OCI-LY7 (cell line): Measurements from ENCODE around the gene TMEM115. TPM values are rescaled to one million over a fixed set of nuclear protein-coding genes. Genes with fewer than 3 reads are reported as not detected.
A peak's percentile ranks its signal among the peaks of the same experiment; 100 is the strongest.

Source experiments
- BruUV-seq: library from RNA; stranded (reverse); fragments of 400-500 nt; replicated peaks from 2 replicates; lab custom pipeline; 2021; lab: Mats Ljungman, UMichigan
- CTCF ChIA-PET: fragments of 300-600 bp; sonication (Branson Sonifier 250); formaldehyde crosslinking; loops from one replicate; lab custom pipeline; 2022; ENCODE audit warnings: antibody characterized with exemption; ENCODE audit not compliant: unreplicated experiment; lab: Charles Lee
- POLR2A ChIA-PET: fragments of 300-600 bp; sonication (Branson Sonifier 250); formaldehyde crosslinking; loops from one replicate; lab custom pipeline; 2022; ENCODE audit warnings: antibody characterized with exemption; lab: Charles Lee
- DNase-seq: peaks from one replicate; pipeline ENCODE4 v3.0.0-alpha.2; 2015; ENCODE audit warnings: low spot score
- H2AFZ ChIP-seq: fragments of 200-600 bp; sonication (generic), shearing (Covaris generic); 2 replicates; pipeline ENCODE4 v1.6.1; 2014; ENCODE audit warnings: mild to moderate bottlenecking, antibody characterized with exemption, low read length, moderate library complexity
- H3K27ac ChIP-seq: fragments of 200-600 bp; sonication (generic); 2 replicates; pipeline ENCODE4 v1.5.1; 2014; ENCODE audit warnings: mixed run types, low read depth, mild to moderate bottlenecking, moderate library complexity, low read length, inconsistent platforms; ENCODE audit not compliant: poor library complexity, severe bottlenecking
- H3K36me3 ChIP-seq: fragments of 200-600 bp; sonication (generic); 2 replicates; pipeline ENCODE4 v1.6.1; 2014; ENCODE audit warnings: mild to moderate bottlenecking, antibody characterized with exemption, low read length, moderate library complexity, mixed read lengths; ENCODE audit not compliant: insufficient read depth
- H3K4me1 ChIP-seq: fragments of 200-600 bp; sonication (generic); 2 replicates; pipeline ENCODE4 v1.5.1; 2014; ENCODE audit warnings: mild to moderate bottlenecking, low read length; ENCODE audit not compliant: insufficient read depth, poor library complexity, severe bottlenecking
- H3K4me2 ChIP-seq: fragments of 200-600 bp; sonication (generic); 2 replicates; pipeline ENCODE4 v1.6.1; 2014; ENCODE audit warnings: mild to moderate bottlenecking, low read length
- H3K4me3 ChIP-seq: fragments of 200-600 bp; sonication (generic); 2 replicates; pipeline ENCODE4 v1.5.1; 2014; ENCODE audit warnings: mild to moderate bottlenecking, low read depth, low read length; ENCODE audit not compliant: poor library complexity, severe bottlenecking
- H3K79me2 ChIP-seq: fragments of 200-600 bp; sonication (generic); 2 replicates; pipeline ENCODE4 v1.6.1; 2016; ENCODE audit warnings: low read depth, mild to moderate bottlenecking, low read length, moderate library complexity, mixed read lengths; ENCODE audit not compliant: insufficient read depth
- H3K9me2 ChIP-seq: fragments of 200-600 bp; sonication (generic); 2 replicates; pipeline ENCODE4 v1.6.1; 2016; ENCODE audit warnings: mild to moderate bottlenecking, low read length, mixed read lengths; ENCODE audit not compliant: insufficient read depth
- H3K9me3 ChIP-seq: fragments of 200-600 bp; sonication (generic); 2 replicates; pipeline ENCODE4 v1.6.1; 2014; ENCODE audit warnings: mild to moderate bottlenecking, mixed run types, low read length, mixed read lengths
- H4K20me1 ChIP-seq: fragments of 200-600 bp; sonication (generic); 2 replicates; pipeline ENCODE4 v1.6.1; 2014; ENCODE audit warnings: mild to moderate bottlenecking, antibody characterized with exemption, low read length, moderate library complexity, mixed read lengths; ENCODE audit not compliant: insufficient read depth
- CTCF ChIP-seq: fragments of 200-600 bp; sonication (generic); conservative IDR thresholded peaks from 2 replicates; pipeline ENCODE4 v1.5.1; 2014; ENCODE audit warnings: mild to moderate bottlenecking, antibody characterized with exemption, low read length, moderate library complexity, mixed read lengths
- EZH2phosphoT487 ChIP-seq: fragments of 200-600 bp; sonication (generic); IDR thresholded peaks from 2 replicates; pipeline ENCODE4 v1.6.1; 2018; ENCODE audit warnings: low read depth, borderline replicate concordance, mild to moderate bottlenecking, mixed run types, antibody characterized with exemption, low read length, moderate library complexity, mixed read lengths
- intact Hi-C: fragments of 100-400 bp; cut with micrococcal nuclease; formaldehyde crosslinking; loops from one replicate; pipeline ENCODE4 v1.10.0; 2022; ENCODE audit not compliant: unreplicated experiment
- total RNA-seq, 2 experiments: library from RNA; depleted of rRNA in 1 of 2; stranded (reverse); fragments of >200 nt in 1 of 2; shearing (Covaris generic) in 1 of 2; gene quantifications; 2 replicates each; pipeline ENCODE4 v1.2.3, GENCODE V29; 2014 to 2022

Gene TMEM115
- total RNA-seq, 2 experiments from 2014 or later = 16.2 to 18.9 TPM

- no peaks in the 10 kb centered on the region for H3K9me2 ChIP-seq
- ChIA-PET CTCF (interaction anchor here (1.1 kb wide), 1 partner anchor 12 kb away, joined by 5 read pairs; the partner anchor contains the start of genes CYB561D2 and NPRL2), POLR2A (interaction anchor here (0.5 to 3.2 kb wide), 6 partner anchors 11 to 1204 kb away, joined by 3 to 28 read pairs (median 8); partner anchors contain the start of genes CYB561D2, GNAI2, IFRD2 and NPRL2)
- no peaks in the 10 kb centered on the region for H3K9me3 ChIP-seq
- H3K79me2 ChIP-seq = peaks cover 36% of the 10 kb centered on the region
- H4K20me1 ChIP-seq = peaks cover 3% of the 10 kb centered on the region
- peak overlapping the region; percentile 90 for H3K4me3 ChIP-seq
- H3K4me2 ChIP-seq = peak overlapping the region; percentile 83
- peaks cover 54% of the 10 kb centered on the region for H3K4me1 ChIP-seq
- intact Hi-C loops = loop anchor here (5.0 kb wide), 2 partner anchors 42 to 102 kb away; partner anchors contain the start of genes GNAI2, HYAL3 and NAA80
- TF ChIP-seq EZH2phosphoT487 (no peak), CTCF (no peak)
- no TSS peak for BruUV-seq
- peaks cover 23% of the 10 kb centered on the region for H3K36me3 ChIP-seq
- peak overlapping the region; percentile 86 for H3K27ac ChIP-seq
- H2AFZ ChIP-seq = peak overlapping the region; percentile 22; the same call in 1 of the 2 replicates
- peak; percentile 44 for DNase-seq
These were observed 20.4 kb downstream of the TMEM115 start for GRCh38 chr3:50338965-50339364.

GRCh38 chr3:50337175-50337861 lies 22.0 kb downstream of the TMEM115 start:
- Histone ChIP-seq H3K4me2 (peak overlapping the region; percentile 90), H3K4me1 (peaks cover 63% of the 10 kb centered on the region), H3K9me3 (no peaks in the 10 kb centered on the region), H3K27ac (peak overlapping the region; percentile 86), H4K20me1 (peaks cover 5% of the 10 kb centered on the region), H3K79me2 (peaks cover 50% of the 10 kb centered on the region), H3K9me2 (no peaks in the 10 kb centered on the region), H3K4me3 (peak overlapping the region; percentile 90), H3K36me3 (peaks cover 37% of the 10 kb centered on the region), H2AFZ (no peak overlapping the region; the same call in 1 of the 2 replicates)
- CTCF ChIA-PET = interaction anchor here (0.6 to 1.7 kb wide), 9 partner anchors 9 to 318 kb away, joined by 3 to 7 read pairs (median 3); partner anchors contain the start of genes HYAL3 and NAA80
- intact Hi-C loops = loop anchor here (5.0 kb wide), 2 partner anchors 40 to 100 kb away; partner anchors contain the start of genes GNAI2, HYAL3 and NAA80
- POLR2A ChIA-PET = interaction anchor here (0.6 to 3.2 kb wide), 14 partner anchors 9 to 109 kb away, joined by 3 to 28 read pairs (median 6); partner anchors contain the start of genes CYB561D2, HYAL3, IFRD2 and NAA80
- DNase-seq = peak; percentile 98
- BruUV-seq = no TSS peak
- no peak for TF ChIP-seq EZH2phosphoT487
- no peak for TF ChIP-seq CTCF
